H1 (cell line): ENCODE results near the gene TSHZ2. TPM values are rescaled to one million over a fixed set of nuclear protein-coding genes. Genes with fewer than 3 reads are reported as not detected.
A peak's percentile ranks its signal among the peaks of the same experiment; 100 is the strongest.

Experiments
- CTCF ChIA-PET: fragments of 300-600 bp; sonication (Branson Sonifier 250); formaldehyde crosslinking; loops from one replicate; lab custom pipeline; 2021; ENCODE audit not compliant: partially characterized antibody; lab: Charles Lee
- POLR2A ChIA-PET: fragments of 300-600 bp; sonication (Branson Sonifier 250); formaldehyde crosslinking; loops from one replicate; lab custom pipeline; 2021; ENCODE audit warnings: inconsistent platforms; ENCODE audit not compliant: partially characterized antibody; lab: Charles Lee
- DNase-seq, 2 experiments: peaks; one replicate each; pipeline versions ENCODE4 v3.0.0 to v3.0.0-alpha.2; 2010 to 2022; ENCODE audit warnings: low spot score in 2 of 2, low read depth in 1 of 2, mixed read lengths in 1 of 2
- FAIRE-seq: peaks from 2 replicates; lab custom pipeline; 2011; peaks lifted over from hg19 to GRCh38; lab: Jason Lieb, UNC
- H2AFZ ChIP-seq: 2 replicates; pipeline ENCODE4 v1.8.1; 2012; ENCODE audit warnings: low read length, inconsistent platforms
- H2AK5ac ChIP-seq: 2 replicates; pipeline ENCODE4 v1.6.1; 2013; ENCODE audit warnings: low read depth, low read length
- H2BK120ac ChIP-seq: replicated peaks from 2 replicates; pipeline ENCODE3; 2013; ENCODE audit warnings: low read depth, low read length, inconsistent platforms
- H2BK12ac ChIP-seq: 2 replicates; pipeline ENCODE4 v1.6.1; 2013; ENCODE audit warnings: low read depth, low read length
- H2BK15ac ChIP-seq: 2 replicates; pipeline ENCODE4 v1.6.1; 2013; ENCODE audit warnings: low read length
- H2BK20ac ChIP-seq: 2 replicates; pipeline ENCODE4 v1.6.1; 2013; ENCODE audit warnings: low read length
- H2BK5ac ChIP-seq: 2 replicates; pipeline ENCODE4 v1.6.1; 2013; ENCODE audit warnings: low read depth, low read length
- H3K14ac ChIP-seq: 2 replicates; pipeline ENCODE4 v1.6.1; 2013; ENCODE audit warnings: inconsistent platforms; ENCODE audit not compliant: insufficient read length
- H3K18ac ChIP-seq: 2 replicates; pipeline ENCODE4 v1.6.1; 2013; ENCODE audit warnings: low read length; ENCODE audit errors: extremely low read depth
- H3K23ac ChIP-seq: 2 replicates; pipeline ENCODE4 v1.6.1; 2013; ENCODE audit warnings: inconsistent platforms; ENCODE audit not compliant: insufficient read length
- H3K23me2 ChIP-seq: 2 replicates; pipeline ENCODE4 v1.6.1; 2013; ENCODE audit warnings: low read depth, low read length
- H3K27ac ChIP-seq: 2 replicates; pipeline ENCODE4 v1.6.1; 2011; ENCODE audit warnings: low read depth, low read length, inconsistent platforms
- H3K27me3 ChIP-seq, 4 experiments: replicated peaks in 1 of 4; 1 replicate in 1 of 4; 2 replicates in 3 of 4; pipeline versions ENCODE4 v1.6.1 to v1.8.1; 2011 to 2013; ENCODE audit warnings: low read length in 3 of 4, mild to moderate bottlenecking in 3 of 4, inconsistent platforms in 2 of 4, mixed read lengths in 2 of 4, moderate library complexity in 1 of 4; ENCODE audit not compliant: control insufficient read depth in 3 of 4, insufficient read depth in 3 of 4; ENCODE audit errors: extremely low read depth in 1 of 4
- H3K36me3 ChIP-seq, 4 experiments: 2 replicates each; pipeline versions ENCODE4 v1.6.1 to v1.8.1; 2011 to 2013; ENCODE audit warnings: mild to moderate bottlenecking in 4 of 4, low read length in 3 of 4, moderate library complexity in 2 of 4, control low read depth in 1 of 4, inconsistent platforms in 1 of 4; ENCODE audit not compliant: insufficient read depth in 4 of 4, control insufficient read depth in 2 of 4
- H3K4ac ChIP-seq: replicated peaks from 2 replicates; pipeline ENCODE3; 2013; ENCODE audit warnings: low read length, low read depth, mixed read lengths, inconsistent platforms; ENCODE audit not compliant: insufficient read length
- H3K4me1 ChIP-seq, 4 experiments: replicated peaks in 1 of 4; 1 replicate in 1 of 4; 2 replicates in 3 of 4; pipeline versions ENCODE4 v1.6.1 to v1.8.1; 2011 to 2013; ENCODE audit warnings: low read length in 3 of 4, inconsistent platforms in 2 of 4, mixed read lengths in 1 of 4; ENCODE audit not compliant: insufficient read depth in 4 of 4, control insufficient read depth in 3 of 4
- H3K4me2 ChIP-seq, 2 experiments: 2 replicates each; pipeline versions ENCODE4 v1.6.1 to v1.8.1; 2011 to 2013; ENCODE audit warnings: low read depth in 2 of 2, low read length in 2 of 2, control low read depth in 1 of 2, inconsistent platforms in 1 of 2, mild to moderate bottlenecking in 1 of 2; ENCODE audit not compliant: insufficient read depth in 1 of 2
- H3K4me3 ChIP-seq, 4 experiments: fragments of 200-600, 300-600 bp in 1 of 4; sonication (generic), shearing (Covaris generic), sonication (Bioruptor Twin) in 1 of 4; 2 replicates each; pipeline versions ENCODE4 v1.5.1 to v1.8.1; 2011 to 2016; ENCODE audit warnings: low read length in 4 of 4, low read depth in 3 of 4, control low read depth in 2 of 4, inconsistent platforms in 2 of 4, mild to moderate bottlenecking in 2 of 4, mixed read lengths in 1 of 4, moderate library complexity in 1 of 4; ENCODE audit not compliant: insufficient read depth in 2 of 4; ENCODE audit errors: extremely low read depth in 1 of 4
- H3K56ac ChIP-seq: replicated peaks from 2 replicates; pipeline ENCODE3; 2013; ENCODE audit warnings: low read depth, mild to moderate bottlenecking, mixed read lengths, low read length, inconsistent platforms; ENCODE audit not compliant: insufficient read length
- H3K79me1 ChIP-seq: 2 replicates; pipeline ENCODE4 v1.6.1; 2013; ENCODE audit warnings: low read depth, low read length, control low read depth
- H3K79me2 ChIP-seq, 2 experiments: 2 replicates each; pipeline versions ENCODE4 v1.6.1 to v1.8.1; 2012 to 2013; ENCODE audit warnings: low read length in 2 of 2, mild to moderate bottlenecking in 2 of 2, inconsistent platforms in 1 of 2; ENCODE audit not compliant: insufficient read depth in 2 of 2, control insufficient read depth in 1 of 2
- H3K9ac ChIP-seq, 4 experiments: replicated peaks in 1 of 4; 1 replicate in 1 of 4; 2 replicates in 3 of 4; pipeline versions ENCODE4 v1.6.1 to v1.8.1; 2011 to 2013; ENCODE audit warnings: low read depth in 3 of 4, low read length in 3 of 4, control low read depth in 2 of 4, mild to moderate bottlenecking in 2 of 4, moderate library complexity in 2 of 4, inconsistent platforms in 1 of 4; ENCODE audit errors: extremely low read depth in 1 of 4
- H3K9me3 ChIP-seq, 2 experiments: 2 replicates each; pipeline versions ENCODE4 v1.6.1 to v1.8.1; 2012 to 2013; ENCODE audit warnings: mild to moderate bottlenecking in 2 of 2, moderate library complexity in 2 of 2, control low read depth in 1 of 2, inconsistent platforms in 1 of 2, low read depth in 1 of 2, low read length in 1 of 2, mixed read lengths in 1 of 2; ENCODE audit not compliant: insufficient read depth in 2 of 2
- H4K20me1 ChIP-seq, 2 experiments: replicated peaks in 1 of 2; 2 replicates each; pipeline versions ENCODE3 to v1.8.1; 2011 to 2013; ENCODE audit warnings: inconsistent platforms in 2 of 2, low read length in 2 of 2, mild to moderate bottlenecking in 1 of 2; ENCODE audit not compliant: insufficient read depth in 2 of 2, control insufficient read depth in 1 of 2
- H4K5ac ChIP-seq: 2 replicates; pipeline ENCODE4 v1.6.1; 2013; ENCODE audit warnings: low read length, low read depth, mixed read lengths, inconsistent platforms; ENCODE audit not compliant: insufficient read length
- H4K8ac ChIP-seq: 2 replicates; pipeline ENCODE4 v1.8.0; 2013; ENCODE audit warnings: mild to moderate bottlenecking, moderate library complexity, low read length, inconsistent platforms; ENCODE audit not compliant: insufficient read depth; ENCODE audit errors: extremely low read depth
- H4K91ac ChIP-seq: replicated peaks from 2 replicates; pipeline ENCODE3; 2013; ENCODE audit warnings: low read length, mixed read lengths, inconsistent platforms; ENCODE audit not compliant: insufficient read length
- ASH2L ChIP-seq: fragments of 200-600, 300-600 bp; sonication (generic); IDR thresholded peaks from one replicate; pipeline ENCODE4 v1.7.1; 2017; ENCODE audit warnings: low read length
- BCL11A ChIP-seq, 2 experiments: IDR thresholded peaks; one replicate each; pipeline ENCODE4 v1.6.1; 2011; ENCODE audit warnings: low read depth in 2 of 2, low read length in 2 of 2, mild to moderate bottlenecking in 2 of 2
- CEBPB ChIP-seq: IDR thresholded peaks from 2 replicates; pipeline ENCODE4 v1.6.1; 2012; ENCODE audit warnings: low read depth, low read length
- CHD1 ChIP-seq: IDR thresholded peaks from 2 replicates; pipeline ENCODE4 v1.6.1; 2012; ENCODE audit warnings: low read depth, low read length, improper control_type of control experiment
- HDAC6 ChIP-seq: IDR thresholded peaks from one replicate; pipeline ENCODE4 v1.7.1; 2012; ENCODE audit warnings: low read depth, mild to moderate bottlenecking, inconsistent platforms, low read length, moderate library complexity
- JUND ChIP-seq: IDR thresholded peaks from 2 replicates; pipeline ENCODE4 v1.6.1; 2011; ENCODE audit warnings: mild to moderate bottlenecking, improper control_type of control experiment, low read length
- KDM5A ChIP-seq: fragments of 200-600 bp; IDR thresholded peaks from 2 replicates; pipeline ENCODE4 v1.7.1; 2012; ENCODE audit warnings: mild to moderate bottlenecking, low read length, inconsistent platforms, mixed read lengths
- NRF1 ChIP-seq: IDR thresholded peaks from 2 replicates; pipeline ENCODE4 v1.6.1; 2011; ENCODE audit warnings: mild to moderate bottlenecking, low read depth, low read length, improper control_type of control experiment
- POLR2AphosphoS5 ChIP-seq: IDR thresholded peaks from 2 replicates; pipeline ENCODE4 v1.6.1; 2011; ENCODE audit warnings: low read depth, low read length
- RFX5 ChIP-seq: IDR thresholded peaks from 2 replicates; pipeline ENCODE4 v1.6.1; 2011; ENCODE audit warnings: low read depth, low read length, improper control_type of control experiment, borderline replicate concordance
- SIN3A ChIP-seq, 2 experiments: IDR thresholded peaks in 1 of 2; conservative IDR thresholded peaks in 1 of 2; 2 replicates each; pipeline ENCODE4 v1.6.1; 2011 to 2012; ENCODE audit warnings: low read length in 2 of 2, improper control_type of control experiment in 1 of 2, low read depth in 1 of 2, mild to moderate bottlenecking in 1 of 2
- WGBS, 2 experiments: shearing (Covaris generic) in 1 of 2; methylation state at CpG; one replicate each; pipeline versions ENCODE4 v1.1.6 to v1.1.7; 2013 to 2015; ENCODE audit warnings: low lambda C conversion rate in 2 of 2, mixed read lengths in 2 of 2, inconsistent platforms in 1 of 2, low coverage in 1 of 2, missing lambda C conversion rate in 1 of 2; ENCODE audit not compliant: insufficient replicate concordance in 2 of 2, insufficient coverage in 1 of 2, insufficient read length in 1 of 2; ENCODE audit errors: extremely low coverage in 1 of 2, missing lambda C conversion rate in 1 of 2; 5-methylcytosine and 5-hydroxymethylcytosine counted together
- polyA plus RNA-seq, 7 experiments: library from polyadenylated mRNA; depleted of rRNA in 3 of 7; stranded (reverse) in 5 of 7; unstranded in 2 of 7; fragments of >200 nt in 5 of 7; fragments of 200-250 nt in 2 of 7; gene quantifications; 1 replicate in 5 of 7; 2 replicates in 1 of 7; 4 replicates in 1 of 7; pipeline versions ENCODE4 v1.2.1 to v1.2.3, GENCODE V29; 2011 to 2013; ENCODE audit warnings: missing spikeins in 2 of 7, mixed read lengths in 2 of 7
- total RNA-seq: library from RNA; stranded (reverse); fragmentation: NEBNext Ultra II Directional; extraction: Animal tissue kit (Norgen Biotek cat#: 25700); gene quantifications from 2 replicates; pipeline ENCODE4 v1.2.1, GENCODE V29; 2021

The TSHZ2 gene
- total and polyA plus RNA-seq, 2 of the 8 experiments (the other 6 are each of a cell fraction or from before 2014, with no cell fraction given), result 0.14 to 0.30 TPM

GRCh38 chr20:53412577-53413185 lies 440.5 kb downstream of the TSHZ2 start:
- H2AK5ac ChIP-seq, result no peak overlapping the region
- WGBS, 2 experiments, result 64% methylated on average over 13 of the region's 13 CpGs; no CpG with 5 or more reads in 1 of the 2 experiments
- TF ChIP-seq CEBPB (no peak), HDAC6 (no peak), RFX5 (no peak), BCL11A (IDR thresholded peaks at IDR 0.05; ENCODE audit: low read depth in 2 of 2, low read length in 2 of 2) (no peak), POLR2AphosphoS5 (no peak; the same call in 1 of the 2 replicates), JUND (no peak), KDM5A (no peak), CHD1 (no peak), ASH2L (peak; percentile 22), NRF1 (no peak), SIN3A (conservative IDR thresholded peaks at IDR 0.05 in 1 of 2, IDR thresholded peaks at IDR 0.05 in 1 of 2; ENCODE audit: low read depth in 1 of 2, low read length in 2 of 2) (peak in 1 of 2 experiments; percentile 51; a peak in 1 of 4 replicates)

More at GRCh38 chr20:53412577-53413185, 440.5 kb downstream of the TSHZ2 start:
- H3K79me2 ChIP-seq, result no peaks in the 10 kb centered on the region
- 0 out of 2 replicates have a peak overlapping the region, but pooled peaks have one; percentile 27 for H2BK20ac ChIP-seq
- H2BK15ac ChIP-seq, result peak overlapping the region; percentile 12; the same call in 1 of the 2 replicates
- no peak overlapping the region for H3K4ac ChIP-seq
- DNase-seq (no peak), FAIRE-seq (no peak)
- peak overlapping the region; percentile 81 for H2BK120ac ChIP-seq
- H3K4me3 ChIP-seq, result peak overlapping the region in 1 of 4 experiments; percentile 42; a peak in 3 of 8 replicates
- H2AFZ ChIP-seq, result peak overlapping the region; percentile 95
- H2BK5ac ChIP-seq, result no peak overlapping the region; the same call in 1 of the 2 replicates
- peak overlapping the region; percentile 92; the same call in 1 of the 2 replicates for H3K18ac ChIP-seq
- H3K23ac ChIP-seq, result no peak overlapping the region
- H4K8ac ChIP-seq, result peak overlapping the region; percentile 54; the same call in 1 of the 2 replicates
- no peak overlapping the region for H3K56ac ChIP-seq
- H3K23me2 ChIP-seq, result no peaks in the 10 kb centered on the region; the same call in 1 of the 2 replicates
- H3K27ac ChIP-seq, result no peak overlapping the region
- peaks cover 0 to 7% (median 4%) of the 10 kb centered on the region in 4 experiments; a peak in 5 of 7 replicates for H3K4me1 ChIP-seq
- peak overlapping the region; percentile 54 to 62 for H3K4me2 ChIP-seq
- peak overlapping the region; percentile 62; the same call in 1 of the 2 replicates for H2BK12ac ChIP-seq
- no peak overlapping the region for H3K14ac ChIP-seq
- no peaks in the 10 kb centered on the region; a peak in 1 of 8 replicates for H3K36me3 ChIP-seq
- H3K9me3 ChIP-seq, result no peaks in the 10 kb centered on the region
- H3K79me1 ChIP-seq, result no peaks in the 10 kb centered on the region
- ChIA-PET POLR2A (interaction anchor here (0.6 to 0.8 kb wide), 3 partner anchors 154 to 455 kb away, joined by 3 read pairs; no protein-coding TSS in a partner anchor), CTCF (interaction anchor here (0.7 to 4.3 kb wide), 29 partner anchors 8 to 691 kb away, joined by 3 to 30 read pairs (median 3); no protein-coding TSS in a partner anchor)
- peak overlapping the region; percentile 3 for H4K5ac ChIP-seq
- no peak overlapping the region for H3K9ac ChIP-seq
- H3K27me3 ChIP-seq, result no peaks in the 10 kb centered on the region
- no peaks in the 10 kb centered on the region for H4K20me1 ChIP-seq
- no peak overlapping the region for H4K91ac ChIP-seq
